ENCODE results near the gene DNAH11. TPM values are rescaled to one million over a fixed set of nuclear protein-coding genes. Genes with fewer than 3 reads are reported as not detected.

DNAH11 gene
- total RNA-seq, 2 experiments from 2014 or later, result 4.2 to 4.3 TPM

DNA sequence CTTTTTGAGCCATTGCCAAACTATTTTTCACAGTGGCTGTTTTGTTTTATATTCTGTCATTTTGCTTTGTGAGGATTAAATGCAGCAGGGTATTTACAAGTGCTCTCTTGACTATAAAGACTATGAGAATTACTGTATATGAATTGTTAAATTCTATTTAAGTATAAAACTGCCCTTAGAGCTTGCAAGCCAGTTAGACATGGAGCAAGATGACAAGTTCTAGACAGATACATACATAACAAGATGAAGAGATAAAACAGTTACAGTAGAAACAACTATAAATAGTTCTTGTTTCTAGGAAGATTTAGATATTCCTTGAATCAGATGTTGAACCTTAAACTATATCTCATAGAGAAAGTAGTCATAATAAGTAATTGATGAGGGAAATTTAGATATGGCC lies 60.6 kb downstream of the DNAH11 start:
- no peak for DNase-seq
- no peak overlapping the region for H3K27ac Mint-ChIP-seq
- H3K4me3 Mint-ChIP-seq, result no peak overlapping the region
- POLR2A ChIA-PET, result interaction anchor here (0.6 kb wide), 2 partner anchors 163 to 249 kb away, joined by 6 read pairs; no protein-coding TSS in a partner anchor
- H3K9me3 Mint-ChIP-seq (ENCODE audit: low read depth), result no peaks in the 10 kb centered on the region
- no peaks in the 10 kb centered on the region for H3K36me3 Mint-ChIP-seq (ENCODE audit: low read depth)
- intact Hi-C loops (cut with DNase I, micrococcal nuclease), result no loop called here
- CTCF ChIA-PET, result interaction anchor here (0.9 kb wide), 1 partner anchor 18 kb away, joined by 3 read pairs; no protein-coding TSS in a partner anchor
- H3K27me3 Mint-ChIP-seq, result peaks cover 2% of the 10 kb centered on the region
- peaks cover 8% of the 10 kb centered on the region for H3K4me1 Mint-ChIP-seq
- no peak for ATAC-seq

DNA sequence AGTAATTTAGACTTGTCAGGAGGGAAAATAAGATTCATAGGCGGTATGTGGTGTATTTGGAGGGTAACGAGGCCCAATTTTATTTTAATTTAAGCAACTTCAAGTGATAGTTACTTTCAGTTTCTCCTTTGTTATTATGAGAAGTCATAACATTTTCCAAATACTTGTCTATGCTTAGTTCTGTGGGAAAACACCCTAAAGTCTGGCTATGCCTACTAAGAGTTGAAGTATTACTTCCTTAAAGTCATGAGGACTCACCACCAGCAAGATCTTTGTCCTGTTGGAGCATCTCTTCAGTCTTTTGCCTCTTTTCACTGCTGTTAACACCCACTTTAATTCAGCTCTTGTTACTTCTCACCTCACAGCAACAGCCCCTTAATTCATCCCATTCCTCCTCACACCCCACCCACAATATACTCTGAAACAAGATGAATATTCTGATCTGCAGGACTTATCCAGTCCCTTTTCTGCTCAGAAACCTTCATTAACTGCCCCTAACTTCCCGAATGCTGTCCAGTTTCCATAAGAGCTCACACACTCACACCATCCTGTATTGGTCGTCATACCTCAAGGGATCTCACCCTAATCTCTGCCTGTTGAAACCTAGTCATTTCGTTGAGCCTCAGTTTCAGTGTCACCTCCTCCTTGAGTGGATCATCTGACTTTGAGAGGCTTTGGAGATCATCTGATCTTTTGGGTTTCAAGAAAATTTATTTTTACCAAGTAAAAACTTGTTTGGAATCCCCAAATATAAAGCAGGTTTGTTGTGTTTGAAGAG lies 61.3 kb downstream of the DNAH11 start:
- POLR2A ChIA-PET, result interaction anchor here (0.6 to 0.7 kb wide), 3 partner anchors 163 to 336 kb away, joined by 3 to 6 read pairs (median 6); no protein-coding TSS in a partner anchor
- H3K4me3 Mint-ChIP-seq, result no peak overlapping the region
- peak; percentile 66 for ATAC-seq
- intact Hi-C loops (cut with DNase I, micrococcal nuclease), result no loop called here
- H3K27me3 Mint-ChIP-seq, result peaks cover 5% of the 10 kb centered on the region
- H3K4me1 Mint-ChIP-seq, result peaks cover 8% of the 10 kb centered on the region
- DNase-seq, result no peak
- no peaks in the 10 kb centered on the region for H3K36me3 Mint-ChIP-seq (ENCODE audit: low read depth)
- peak overlapping the region; percentile 17 for H3K27ac Mint-ChIP-seq
- CTCF ChIA-PET, result interaction anchor here (0.9 kb wide), 1 partner anchor 19 kb away, joined by 3 read pairs; no protein-coding TSS in a partner anchor
- H3K9me3 Mint-ChIP-seq (ENCODE audit: low read depth), result no peaks in the 10 kb centered on the region

DNA sequence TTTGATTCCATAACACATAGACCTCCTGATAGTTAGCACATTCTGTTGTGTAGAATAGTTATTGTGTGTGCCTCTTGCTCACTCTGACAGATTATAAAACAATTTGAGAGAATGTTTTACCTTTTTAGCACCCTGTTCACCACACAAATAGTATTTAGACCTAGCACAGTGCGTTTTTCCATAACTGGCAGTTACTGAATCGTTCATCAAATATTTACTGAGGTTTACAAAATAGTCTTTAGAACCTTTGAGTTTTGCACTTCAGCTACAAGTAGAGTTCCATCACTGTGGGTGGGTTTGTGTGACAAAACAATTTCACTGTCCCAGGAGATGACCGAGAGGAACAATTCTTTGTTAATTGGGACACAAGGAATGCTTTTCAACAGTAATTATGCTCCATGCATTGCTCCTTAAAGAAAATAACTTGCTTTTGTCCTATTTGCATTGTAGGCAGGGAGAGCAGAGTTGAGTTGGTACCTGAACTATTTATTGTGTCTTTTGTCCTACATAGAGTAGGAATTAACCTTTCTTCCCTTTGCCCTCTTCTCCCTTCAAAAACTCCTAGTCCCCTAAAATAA lies 62.3 kb downstream of the DNAH11 start:
- H3K36me3 Mint-ChIP-seq (ENCODE audit: low read depth), result no peaks in the 10 kb centered on the region
- DNase-seq, result no peak
- H3K27ac Mint-ChIP-seq, result no peak overlapping the region
- H3K9me3 Mint-ChIP-seq (ENCODE audit: low read depth), result no peaks in the 10 kb centered on the region
- ATAC-seq, result no peak
- intact Hi-C loops (cut with DNase I, micrococcal nuclease), result no loop called here
- H3K4me3 Mint-ChIP-seq, result no peak overlapping the region
- ChIA-PET POLR2A (no interaction called here), CTCF (no interaction called here)
- peaks cover 5% of the 10 kb centered on the region for H3K27me3 Mint-ChIP-seq
- H3K4me1 Mint-ChIP-seq, result peaks cover 8% of the 10 kb centered on the region

DNA sequence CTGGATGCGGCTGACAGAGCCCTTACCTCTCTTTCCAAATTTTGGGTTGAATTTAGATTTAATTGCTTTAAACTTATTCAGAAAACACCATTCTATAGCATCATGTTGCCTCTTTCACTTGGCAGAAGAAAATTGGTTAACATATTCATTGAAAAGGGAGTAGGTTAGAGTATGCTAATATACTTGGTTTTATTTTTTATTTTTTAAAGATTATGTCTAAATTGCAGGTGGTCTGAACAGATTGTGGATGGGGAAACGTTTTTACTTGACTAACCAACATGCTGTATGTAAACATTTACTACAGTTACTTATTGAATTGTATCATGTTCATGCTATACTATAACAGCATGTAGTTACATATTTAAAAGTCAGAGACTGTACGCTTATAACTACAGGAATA lies 65.6 kb downstream of the DNAH11 start:
- Mint-ChIP-seq H3K4me1 (peaks cover 8% of the 10 kb centered on the region), H3K9me3 (ENCODE audit: low read depth) (no peaks in the 10 kb centered on the region), H3K4me3 (no peak overlapping the region), H3K27me3 (peaks cover 9% of the 10 kb centered on the region), H3K36me3 (ENCODE audit: low read depth) (no peaks in the 10 kb centered on the region), H3K27ac (no peak overlapping the region)
- ATAC-seq, result no peak
- DNase-seq, result no peak
- POLR2A ChIA-PET, result no interaction called here
- intact Hi-C loops (cut with DNase I, micrococcal nuclease), result no loop called here
- CTCF ChIA-PET, result no interaction called here

DNA sequence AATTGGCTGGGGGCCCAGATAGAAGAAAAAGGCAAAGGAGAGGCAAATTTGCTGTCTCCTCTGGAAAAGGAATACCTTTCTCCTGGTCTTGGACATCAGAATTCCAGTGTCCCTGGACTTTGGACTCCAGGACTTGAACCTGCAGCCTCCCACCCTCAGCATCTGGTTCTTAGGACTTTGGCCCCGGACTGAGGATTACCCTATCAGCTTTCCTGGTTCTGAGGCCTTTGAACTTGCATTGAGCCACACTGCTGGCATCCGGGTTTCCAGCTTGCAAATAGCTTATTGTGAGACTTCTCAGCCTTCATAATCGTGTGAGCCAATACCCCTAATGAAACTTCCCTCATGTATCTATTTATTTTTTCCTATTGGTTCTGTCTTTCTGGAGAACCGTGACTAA lies 68.3 kb downstream of the DNAH11 start:
- no peak for ATAC-seq
- Mint-ChIP-seq H3K27me3 (peaks cover 9% of the 10 kb centered on the region), H3K4me1 (no peaks in the 10 kb centered on the region), H3K4me3 (no peak overlapping the region), H3K27ac (no peak overlapping the region), H3K9me3 (ENCODE audit: low read depth) (no peaks in the 10 kb centered on the region), H3K36me3 (ENCODE audit: low read depth) (no peaks in the 10 kb centered on the region)
- intact Hi-C loops (cut with DNase I, micrococcal nuclease), result no loop called here
- no peak for DNase-seq
- POLR2A ChIA-PET, result no interaction called here
- CTCF ChIA-PET, result interaction anchor here (0.5 to 0.6 kb wide), 2 partner anchors 19 to 403 kb away, joined by 3 to 4 read pairs; no protein-coding TSS in a partner anchor

DNA sequence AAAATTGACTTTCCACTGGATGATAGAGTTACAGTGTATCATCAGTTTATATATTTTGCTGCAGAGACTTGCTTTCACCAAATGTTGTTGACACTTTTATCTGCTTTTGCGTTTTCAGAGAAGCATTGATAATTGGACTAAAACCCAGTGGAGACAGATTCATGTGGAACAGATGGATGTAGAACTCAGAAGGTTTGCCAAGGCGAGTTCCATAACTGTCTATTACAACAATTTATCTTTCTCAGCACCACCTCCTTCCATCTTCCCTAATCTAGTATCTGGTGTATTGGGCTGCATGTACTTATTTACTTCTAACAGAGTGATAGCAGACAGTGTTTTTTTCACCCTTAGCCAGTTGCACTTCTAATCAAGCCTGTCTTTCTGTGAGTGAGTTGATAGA lies 73.3 kb downstream of the DNAH11 start:
- H3K9me3 Mint-ChIP-seq (ENCODE audit: low read depth), result no peaks in the 10 kb centered on the region
- DNase-seq (no peak), ATAC-seq (no peak)
- ChIA-PET CTCF (no interaction called here), POLR2A (no interaction called here)
- H3K27ac Mint-ChIP-seq, result no peak overlapping the region
- H3K27me3 Mint-ChIP-seq, result peaks cover 5% of the 10 kb centered on the region
- H3K4me1 Mint-ChIP-seq, result no peaks in the 10 kb centered on the region
- intact Hi-C loops (cut with DNase I, micrococcal nuclease), result no loop called here
- no peaks in the 10 kb centered on the region for H3K36me3 Mint-ChIP-seq (ENCODE audit: low read depth)
- no peak overlapping the region for H3K4me3 Mint-ChIP-seq

DNA sequence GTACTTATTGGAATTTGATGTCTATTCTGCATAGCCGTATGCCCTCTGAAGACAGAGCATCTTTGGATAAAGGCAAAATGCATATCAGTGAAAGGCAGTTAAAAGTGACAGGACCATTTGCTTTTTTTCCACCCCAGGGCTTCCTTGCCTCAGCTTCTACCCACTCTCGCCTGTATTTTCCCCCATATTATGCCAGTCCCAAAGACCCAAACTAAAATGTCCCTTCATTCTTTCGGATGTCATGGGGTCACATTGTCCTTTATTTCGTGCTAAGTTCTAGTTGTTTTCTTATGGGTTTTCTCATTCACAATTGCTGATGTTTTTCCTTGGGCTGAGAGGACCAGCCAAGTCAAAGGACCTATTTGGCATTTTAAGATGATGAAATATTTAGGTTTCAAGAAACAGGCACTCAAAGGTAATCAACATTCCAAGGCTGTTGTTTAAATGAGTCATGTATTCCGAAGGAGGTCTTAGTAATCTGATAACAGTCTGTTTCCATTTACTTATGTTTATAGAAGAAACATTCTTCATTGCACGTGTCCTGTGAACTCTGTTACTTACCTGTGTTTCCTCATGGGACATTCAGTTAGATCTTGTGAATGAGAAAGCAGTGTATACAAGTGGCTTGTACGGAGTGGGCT lies 74.1 kb downstream of the DNAH11 start:
- intact Hi-C loops (cut with DNase I, micrococcal nuclease), result no loop called here
- no peak for DNase-seq
- POLR2A ChIA-PET, result no interaction called here
- Mint-ChIP-seq H3K36me3 (ENCODE audit: low read depth) (no peaks in the 10 kb centered on the region), H3K9me3 (ENCODE audit: low read depth) (no peaks in the 10 kb centered on the region), H3K27me3 (peaks cover 5% of the 10 kb centered on the region), H3K4me3 (no peak overlapping the region), H3K27ac (no peak overlapping the region), H3K4me1 (no peaks in the 10 kb centered on the region)
- ATAC-seq, result no peak
- CTCF ChIA-PET, result no interaction called here

DNA sequence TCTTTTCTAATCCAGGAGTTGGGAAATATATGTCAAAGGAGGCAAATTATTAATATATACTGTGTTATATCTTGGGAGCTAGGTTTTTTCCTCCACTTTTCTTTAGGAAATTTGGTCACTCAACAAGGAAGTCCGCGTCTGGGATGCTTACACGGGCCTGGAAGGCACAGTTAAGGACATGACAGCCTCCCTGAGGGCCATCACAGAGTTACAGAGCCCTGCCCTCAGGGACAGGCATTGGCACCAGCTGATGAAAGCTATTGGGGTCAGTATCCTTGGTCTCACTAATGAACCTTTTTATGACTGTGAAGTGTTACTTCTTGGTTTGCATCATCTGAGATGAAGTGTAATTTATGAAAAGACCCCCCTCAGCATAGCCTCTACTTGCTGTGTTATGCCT lies 74.7 kb downstream of the DNAH11 start:
- no peak overlapping the region for H3K27ac Mint-ChIP-seq

DNA sequence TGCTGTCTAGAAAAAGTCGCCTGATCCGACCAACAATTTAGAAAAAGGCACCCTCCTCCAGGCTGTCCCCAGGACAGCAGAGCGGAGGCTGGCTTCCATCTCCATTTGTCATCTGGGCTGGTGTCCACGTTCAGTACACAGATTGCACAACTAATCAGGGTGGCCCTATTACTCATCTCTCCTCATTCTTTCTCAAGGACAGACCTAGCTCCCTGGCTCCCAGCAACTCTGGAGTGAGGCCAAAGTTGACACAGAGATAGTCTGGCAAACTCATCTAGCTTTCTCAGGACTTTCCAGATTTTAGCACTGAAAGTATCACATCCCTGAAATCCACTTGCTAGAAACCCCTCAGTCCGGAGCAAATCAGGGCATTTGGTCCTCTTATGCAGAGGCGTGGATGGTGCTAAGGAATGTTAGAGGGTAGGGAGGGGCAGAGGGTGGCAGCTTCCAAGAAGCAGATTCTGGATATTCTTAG lies 75.1 kb downstream of the DNAH11 start:
- Mint-ChIP-seq H3K36me3 (ENCODE audit: low read depth) (no peaks in the 10 kb centered on the region), H3K4me1 (no peaks in the 10 kb centered on the region), H3K27ac (no peak overlapping the region), H3K4me3 (no peak overlapping the region), H3K27me3 (peaks cover 5% of the 10 kb centered on the region), H3K9me3 (ENCODE audit: low read depth) (no peaks in the 10 kb centered on the region)
- intact Hi-C loops (cut with DNase I, micrococcal nuclease), result no loop called here
- ChIA-PET CTCF (no interaction called here), POLR2A (no interaction called here)
- no peak for DNase-seq
- no peak for ATAC-seq

More for the DNA sequence above, 74.7 kb downstream of the DNAH11 start:
- H3K4me3 Mint-ChIP-seq, result no peak overlapping the region
- intact Hi-C loops (cut with DNase I, micrococcal nuclease), result no loop called here
- H3K36me3 Mint-ChIP-seq (ENCODE audit: low read depth), result no peaks in the 10 kb centered on the region
- ChIA-PET CTCF (no interaction called here), POLR2A (no interaction called here)
- H3K27me3 Mint-ChIP-seq, result peaks cover 5% of the 10 kb centered on the region
- H3K4me1 Mint-ChIP-seq, result no peaks in the 10 kb centered on the region
- DNase-seq, result no peak
- ATAC-seq, result no peak
- H3K9me3 Mint-ChIP-seq (ENCODE audit: low read depth), result no peaks in the 10 kb centered on the region

DNA sequence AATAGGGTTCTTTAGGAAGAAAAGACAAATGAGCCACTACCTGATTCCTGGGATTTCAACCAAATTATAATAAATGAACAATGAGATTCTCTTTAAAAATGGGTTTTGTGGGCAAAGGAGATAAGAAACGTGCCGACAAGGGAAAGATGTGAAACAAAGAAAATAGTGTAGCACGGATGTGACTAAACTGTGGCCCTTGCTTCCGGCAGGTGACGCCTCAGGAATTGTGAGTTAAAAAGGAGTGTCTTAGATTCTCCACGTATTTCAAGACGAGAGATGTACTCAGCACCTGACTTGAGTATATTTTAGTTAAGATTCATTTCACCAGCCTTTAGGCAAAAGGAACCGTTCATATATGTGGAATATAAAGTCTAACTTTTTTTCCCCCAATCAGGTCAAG lies 75.9 kb downstream of the DNAH11 start:
- Mint-ChIP-seq H3K4me3 (no peak overlapping the region), H3K4me1 (no peaks in the 10 kb centered on the region), H3K9me3 (ENCODE audit: low read depth) (no peaks in the 10 kb centered on the region), H3K36me3 (ENCODE audit: low read depth) (no peaks in the 10 kb centered on the region), H3K27ac (no peak overlapping the region), H3K27me3 (peaks cover 5% of the 10 kb centered on the region)
- intact Hi-C loops (cut with DNase I, micrococcal nuclease), result no loop called here
- ChIA-PET CTCF (no interaction called here), POLR2A (no interaction called here)
- no peak for ATAC-seq
- no peak for DNase-seq

DNA sequence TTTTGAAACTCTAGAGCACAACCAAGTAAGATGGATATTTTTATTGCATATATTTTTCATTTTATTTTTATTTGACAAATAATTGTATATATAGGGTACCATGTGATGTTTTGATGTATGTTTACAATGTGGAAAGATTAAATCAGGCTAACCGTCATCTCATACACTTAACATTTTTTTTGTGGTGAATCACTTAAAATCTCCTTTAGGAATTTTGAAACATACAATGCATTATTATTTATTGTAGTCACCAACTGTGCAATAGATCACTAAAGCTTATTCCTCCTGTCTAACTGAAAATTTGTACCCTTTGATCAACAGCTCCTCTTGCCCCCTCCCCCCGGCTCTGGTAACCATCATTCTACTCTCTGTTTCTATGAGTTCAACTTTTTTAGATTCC lies 77.2 kb downstream of the DNAH11 start:
- H3K9me3 Mint-ChIP-seq (ENCODE audit: low read depth), result no peaks in the 10 kb centered on the region
- no peaks in the 10 kb centered on the region for H3K4me1 Mint-ChIP-seq
- DNase-seq, result no peak
- CTCF ChIA-PET, result no interaction called here
- H3K4me3 Mint-ChIP-seq, result no peak overlapping the region
- H3K36me3 Mint-ChIP-seq (ENCODE audit: low read depth), result no peaks in the 10 kb centered on the region
- H3K27me3 Mint-ChIP-seq, result peaks cover 5% of the 10 kb centered on the region
- no peak for ATAC-seq
- no peak overlapping the region for H3K27ac Mint-ChIP-seq
- POLR2A ChIA-PET, result no interaction called here
- intact Hi-C loops (cut with DNase I, micrococcal nuclease), result no loop called here

DNA sequence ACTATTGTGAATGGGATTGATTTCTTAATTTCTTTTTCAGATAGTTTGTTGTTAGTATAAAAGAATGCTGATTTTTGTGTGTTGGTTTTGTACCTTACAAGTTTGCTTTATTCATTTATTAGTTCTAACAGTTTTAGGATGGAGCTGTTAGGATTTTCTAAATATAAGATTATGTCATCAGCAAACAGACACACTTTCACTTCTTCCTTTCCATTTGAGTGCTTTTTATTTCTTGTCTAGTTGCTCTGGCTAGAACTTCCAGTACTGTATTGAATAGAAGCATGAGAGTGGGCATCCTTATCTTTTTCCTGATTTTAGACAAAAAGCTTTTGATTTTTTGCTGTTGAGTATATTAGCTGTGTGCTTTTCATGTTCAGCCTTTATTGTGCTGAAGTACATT lies 81.5 kb downstream of the DNAH11 start:
- H3K36me3 Mint-ChIP-seq (ENCODE audit: low read depth), result no peaks in the 10 kb centered on the region
- H3K4me1 Mint-ChIP-seq, result no peaks in the 10 kb centered on the region
- no peak for ATAC-seq
- H3K4me3 Mint-ChIP-seq, result no peak overlapping the region
- H3K9me3 Mint-ChIP-seq (ENCODE audit: low read depth), result no peaks in the 10 kb centered on the region
- ChIA-PET POLR2A (no interaction called here), CTCF (no interaction called here)
- intact Hi-C loops (cut with DNase I, micrococcal nuclease), result no loop called here
- no peaks in the 10 kb centered on the region for H3K27me3 Mint-ChIP-seq
- DNase-seq, result no peak
- no peak overlapping the region for H3K27ac Mint-ChIP-seq

Data from activated CD4-positive, alpha-beta T cell treated with anti-CD3 and anti-CD28 coated beads for 36 hours (primary cell).